HepG2 (cell line): ENCODE results near the gene PLXNA3. TPM values are rescaled to one million over a fixed set of nuclear protein-coding genes. Genes with fewer than 3 reads are reported as not detected.
A peak's percentile ranks its signal among the peaks of the same experiment; 100 is the strongest.

Source experiments
- GATAD2A ChIP-seq: IDR thresholded peaks from 2 replicates; pipeline ENCODE4 v1.6.1; 2016
- GRHL1 ChIP-seq: sonication (generic); formaldehyde crosslinking; conservative IDR thresholded peaks from 2 replicates; pipeline ENCODE4 v1.8.0; 2022; ENCODE audit warnings: missing genetic modification reagents
- HIVEP1 ChIP-seq: sonication (generic); formaldehyde crosslinking; IDR thresholded peaks from 2 replicates; pipeline ENCODE4 v1.4.0; 2020; ENCODE audit warnings: mild to moderate bottlenecking, missing genetic modification reagents
- KLF16 ChIP-seq, 2 experiments: sonication (generic) in 1 of 2; formaldehyde crosslinking in 1 of 2; IDR thresholded peaks; 2 replicates each; pipeline versions ENCODE4 v1.6.1 to v1.8.0; 2016 to 2023; ENCODE audit warnings: missing genetic modification reagents in 2 of 2, missing compliant biosample characterization in 1 of 2
- MLXIP ChIP-seq: sonication (generic); formaldehyde crosslinking; IDR thresholded peaks from 2 replicates; pipeline ENCODE4 v1.9.0; 2021; ENCODE audit warnings: missing genetic modification reagents, borderline replicate concordance
- MYPOP ChIP-seq: sonication (generic); formaldehyde crosslinking; IDR thresholded peaks from 2 replicates; pipeline ENCODE4 v1.8.1; 2023; ENCODE audit warnings: mild to moderate bottlenecking, moderate library complexity, missing genetic modification reagents
- NCOA5 ChIP-seq: sonication (generic); formaldehyde crosslinking; IDR thresholded peaks from 2 replicates; pipeline ENCODE4 v1.4.0; 2020; ENCODE audit warnings: missing genetic modification reagents
- POLR2AphosphoS5 ChIP-seq: IDR thresholded peaks from 2 replicates; pipeline ENCODE4 v1.6.1; 2012; ENCODE audit warnings: low read depth, low read length
- RBM22 ChIP-seq: fragments of 200-400 bp; formaldehyde crosslinking; optimal IDR thresholded peaks from 2 replicates; pipeline ENCODE3; 2017; ENCODE audit warnings: mild to moderate bottlenecking, low read length, moderate library complexity
- SMAD9 ChIP-seq: sonication (generic); formaldehyde crosslinking; IDR thresholded peaks from 2 replicates; pipeline ENCODE4 v1.5.1; 2020; ENCODE audit warnings: mild to moderate bottlenecking, missing genetic modification reagents
- TSC22D2 ChIP-seq: sonication (generic); formaldehyde crosslinking; IDR thresholded peaks from 2 replicates; pipeline ENCODE4 v1.5.1; 2020; ENCODE audit warnings: missing genetic modification reagents, mild to moderate bottlenecking, borderline replicate concordance
- ZFP62 ChIP-seq: sonication (generic); formaldehyde crosslinking; IDR thresholded peaks from 2 replicates; pipeline ENCODE4 v1.4.0; 2020; ENCODE audit warnings: missing genetic modification reagents
- ZNF383 ChIP-seq: sonication (generic); formaldehyde crosslinking; IDR thresholded peaks from 2 replicates; pipeline ENCODE4 v1.4.0; 2020; ENCODE audit warnings: missing genetic modification reagents, mild to moderate bottlenecking, borderline replicate concordance
- ZNF407 ChIP-seq: sonication (generic); formaldehyde crosslinking; IDR thresholded peaks from one replicate; pipeline ENCODE4 v1.5.1; 2020; ENCODE audit warnings: mild to moderate bottlenecking, missing genetic modification reagents; ENCODE audit errors: not compliant biosample characterization
- polyA plus RNA-seq, 8 experiments: library from polyadenylated mRNA; depleted of rRNA in 3 of 8; stranded (reverse) in 7 of 8; unstranded in 1 of 8; fragments of >200 nt; fragmentation: Illumina TruSeq in 4 of 8; extraction: Trizol in 4 of 8; gene quantifications; 2 replicates each; pipeline versions ENCODE4 v1.2.1 to v1.2.3, GENCODE V29; 2011 to 2016; ENCODE audit warnings: low read depth in 4 of 8, missing spikeins in 1 of 8, mixed read lengths in 1 of 8; ENCODE audit not compliant: insufficient read depth in 1 of 8
- total RNA-seq, 5 experiments: library from RNA; depleted of rRNA; stranded (reverse); fragments of >200 nt; fragmentation: Illumina TruSeq; extraction: Trizol; gene quantifications; 2 replicates each; pipeline ENCODE4 v1.2.3, GENCODE V29; 2016; ENCODE audit warnings: low read depth in 1 of 5

Gene PLXNA3
- total and polyA plus RNA-seq, 2 of the 13 experiments (the other 11 are each of a cell fraction or from before 2014, with no cell fraction given): 5.8 to 20.6 TPM

GRCh38 chrX:154428176-154429171 is 29.6 kb upstream of the PLXNA3 start, which contains the start of gene ATP6AP1 (continued):
- TF ChIP-seq GRHL1 (CRISPR knock-in tag) (no peak), HIVEP1 (CRISPR knock-in tag) (no peak), ZFP62 (CRISPR knock-in tag) (no peak), KLF16 (CRISPR knock-in tag; IDR thresholded peaks at IDR 0.05) (peak in 1 of 2 experiments; percentile 36; a peak in 1 of 4 replicates), SMAD9 (no peak), ZNF383 (CRISPR knock-in tag) (no peak), MLXIP (no peak), POLR2AphosphoS5 (peak; percentile 62), RBM22 (no peak), NCOA5 (CRISPR knock-in tag) (no peak), MYPOP (CRISPR knock-in tag) (no peak), GATAD2A (no peak), ZNF407 (CRISPR knock-in tag) (no peak), TSC22D2 (CRISPR knock-in tag) (no peak)
